Neural cell (in vitro differentiated cells): ENCODE data around the gene EHD4. TPM values are rescaled to one million over a fixed set of nuclear protein-coding genes. Genes with fewer than 3 reads are reported as not detected.

Experiments used
- H2AFZ ChIP-seq: fragments of 200-600, 300-800 bp; sonication (generic), shearing (Covaris generic); 2 replicates; pipeline ENCODE4 v1.6.0; 2014; ENCODE audit warnings: low read depth, mild to moderate bottlenecking, antibody characterized with exemption, low read length, moderate library complexity
- H3F3A ChIP-seq: fragments of 200-600 bp; shearing (Covaris generic); 2 replicates; pipeline ENCODE4 v1.6.1; 2016; ENCODE audit warnings: mild to moderate bottlenecking, moderate library complexity, mixed read lengths, antibody characterized with exemption, low read length; ENCODE audit not compliant: insufficient read depth, poor library complexity, severe bottlenecking
- H3K27ac ChIP-seq: fragments of 200-600, 300-800 bp; sonication (generic), shearing (Covaris generic); 2 replicates; pipeline ENCODE4 v1.5.1; 2014; ENCODE audit warnings: mild to moderate bottlenecking, low read length, moderate library complexity
- H3K27me3 ChIP-seq: fragments of 300-800, 200-600 bp; sonication (generic), shearing (Covaris generic); 2 replicates; pipeline ENCODE4 v1.6.0; 2014; ENCODE audit warnings: mild to moderate bottlenecking, low read depth, low read length, moderate library complexity; ENCODE audit not compliant: insufficient read depth
- H3K36me3 ChIP-seq: fragments of 300-800, 200-600 bp; sonication (generic), shearing (Covaris generic); 2 replicates; pipeline ENCODE4 v1.5.1; 2014; ENCODE audit warnings: mild to moderate bottlenecking, antibody characterized with exemption, low read length, moderate library complexity; ENCODE audit not compliant: insufficient read depth
- H3K4me2 ChIP-seq: fragments of 300-800, 200-600 bp; sonication (generic), shearing (Covaris generic); 2 replicates; pipeline ENCODE4 v1.6.0; 2014; ENCODE audit warnings: mild to moderate bottlenecking, low read length
- H3K4me3 ChIP-seq: fragments of 300-800, 200-600 bp; sonication (generic), shearing (Covaris generic); 2 replicates; pipeline ENCODE4 v1.5.1; 2014; ENCODE audit warnings: mild to moderate bottlenecking, low read length, moderate library complexity
- H3K79me2 ChIP-seq: fragments of 200-600 bp; shearing (Covaris generic); replicated peaks from 2 replicates; pipeline ENCODE4 v1.6.0; 2014; ENCODE audit warnings: mild to moderate bottlenecking, low read length, moderate library complexity; ENCODE audit not compliant: insufficient read depth
- H3K9ac ChIP-seq: fragments of 300-800, 200-600 bp; sonication (generic), shearing (Covaris generic); 2 replicates; pipeline ENCODE4 v1.6.1; 2016; ENCODE audit warnings: mild to moderate bottlenecking, low read length, mixed read lengths
- H3K9me2 ChIP-seq: fragments of 200-600 bp; shearing (Covaris generic); 2 replicates; pipeline ENCODE4 v1.6.1; 2016; ENCODE audit warnings: mild to moderate bottlenecking, low read length, mixed read lengths; ENCODE audit not compliant: insufficient read depth
- H3K9me3 ChIP-seq: fragments of 200-600, 300-800 bp; sonication (generic), shearing (Covaris generic); 2 replicates; pipeline ENCODE4 v1.6.1; 2016; ENCODE audit warnings: mild to moderate bottlenecking, mixed run types, low read length, moderate library complexity, mixed read lengths
- H4K20me1 ChIP-seq: fragments of 200-600 bp; shearing (Covaris generic); 2 replicates; pipeline ENCODE4 v1.6.1; 2016; ENCODE audit warnings: mild to moderate bottlenecking, mixed run types; ENCODE audit not compliant: insufficient read depth
- EP300 ChIP-seq: fragments of 450-650 bp; conservative IDR thresholded peaks from 2 replicates; pipeline ENCODE4 v1.6.1; 2014; ENCODE audit warnings: antibody characterized with exemption, mild to moderate bottlenecking, moderate library complexity; ENCODE audit not compliant: poor library complexity, severe bottlenecking
- EZH2 ChIP-seq: fragments of 200-600, 300-800 bp; shearing (Covaris generic), sonication (generic); IDR thresholded peaks from 2 replicates; pipeline ENCODE4 v1.6.1; 2014; ENCODE audit warnings: antibody characterized with exemption, low read length, borderline replicate concordance, mild to moderate bottlenecking; ENCODE audit not compliant: insufficient read depth, poor library complexity, severe bottlenecking
- MXI1 ChIP-seq: fragments of 450-650 bp; conservative IDR thresholded peaks from 2 replicates; pipeline ENCODE4 v1.6.1; 2014; ENCODE audit warnings: antibody characterized with exemption, mild to moderate bottlenecking; ENCODE audit not compliant: poor library complexity, severe bottlenecking
- POLR2AphosphoS5 ChIP-seq: IDR thresholded peaks from 2 replicates; pipeline ENCODE4 v1.6.1; 2012
- RAD21 ChIP-seq: fragments of 450-650 bp; conservative IDR thresholded peaks from 2 replicates; pipeline ENCODE4 v1.6.1; 2014; ENCODE audit warnings: antibody characterized with exemption, mild to moderate bottlenecking, moderate library complexity
- SMC3 ChIP-seq: fragments of 450-650 bp; conservative IDR thresholded peaks from 2 replicates; pipeline ENCODE4 v1.6.1; 2014; ENCODE audit warnings: antibody characterized with exemption, mild to moderate bottlenecking, moderate library complexity; ENCODE audit not compliant: poor library complexity
- TAF1 ChIP-seq: IDR thresholded peaks from 2 replicates; pipeline ENCODE4 v1.6.1; 2012; ENCODE audit warnings: low read depth
- polyA plus RNA-seq: library from polyadenylated mRNA; depleted of rRNA; stranded (reverse); fragments of >200 nt; gene quantifications from 2 replicates; pipeline ENCODE4 v1.2.3, GENCODE V29; 2014
- TF ChIP-seq, protein P1 (sequence below): fragments of 450-650 bp; IDR thresholded peaks from 2 replicates; pipeline ENCODE4 v1.5.1; 2014; ENCODE audit warnings: antibody characterized with exemption, mild to moderate bottlenecking, moderate library complexity; ENCODE audit not compliant: poor library complexity, severe bottlenecking
- TF ChIP-seq, protein P2 (sequence below): IDR thresholded peaks from 2 replicates; pipeline ENCODE4 v1.6.1; 2012; ENCODE audit warnings: borderline replicate concordance

Gene EHD4
- polyA plus RNA-seq, 1 donor from 2014 or later = 0.09 TPM

DNA sequence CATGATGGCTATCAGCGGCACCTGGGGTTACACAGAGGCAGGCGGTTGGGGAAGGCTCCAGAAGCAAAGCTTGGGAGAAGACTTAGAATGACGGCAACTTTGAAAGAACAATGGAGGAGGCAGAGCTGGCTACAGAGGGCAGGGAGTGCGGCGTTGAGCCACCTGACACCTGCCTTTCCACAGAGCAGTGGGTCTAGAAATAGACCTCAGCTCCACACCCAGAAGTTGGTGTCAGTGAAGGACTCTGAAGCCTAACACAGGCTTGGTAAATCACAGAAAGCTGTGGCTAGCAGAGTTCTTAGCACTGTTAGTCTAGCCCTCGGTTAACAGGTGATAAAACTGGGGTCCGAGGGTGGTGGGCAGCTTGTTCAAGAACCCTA is 23.1 kb upstream of the EHD4 start:
- no peaks in the 10 kb centered on the region for H4K20me1 ChIP-seq
- no peak overlapping the region for H3K27ac ChIP-seq
- no peaks in the 10 kb centered on the region for H3K27me3 ChIP-seq
- H3K79me2 ChIP-seq = no peaks in the 10 kb centered on the region
- TF ChIP-seq TAF1 (no peak), POLR2AphosphoS5 (no peak), EZH2 (no peak), EP300 (no peak), MXI1 (no peak), SMC3 (no peak), RAD21 (no peak)
- TF ChIP-seq, protein P1, sequence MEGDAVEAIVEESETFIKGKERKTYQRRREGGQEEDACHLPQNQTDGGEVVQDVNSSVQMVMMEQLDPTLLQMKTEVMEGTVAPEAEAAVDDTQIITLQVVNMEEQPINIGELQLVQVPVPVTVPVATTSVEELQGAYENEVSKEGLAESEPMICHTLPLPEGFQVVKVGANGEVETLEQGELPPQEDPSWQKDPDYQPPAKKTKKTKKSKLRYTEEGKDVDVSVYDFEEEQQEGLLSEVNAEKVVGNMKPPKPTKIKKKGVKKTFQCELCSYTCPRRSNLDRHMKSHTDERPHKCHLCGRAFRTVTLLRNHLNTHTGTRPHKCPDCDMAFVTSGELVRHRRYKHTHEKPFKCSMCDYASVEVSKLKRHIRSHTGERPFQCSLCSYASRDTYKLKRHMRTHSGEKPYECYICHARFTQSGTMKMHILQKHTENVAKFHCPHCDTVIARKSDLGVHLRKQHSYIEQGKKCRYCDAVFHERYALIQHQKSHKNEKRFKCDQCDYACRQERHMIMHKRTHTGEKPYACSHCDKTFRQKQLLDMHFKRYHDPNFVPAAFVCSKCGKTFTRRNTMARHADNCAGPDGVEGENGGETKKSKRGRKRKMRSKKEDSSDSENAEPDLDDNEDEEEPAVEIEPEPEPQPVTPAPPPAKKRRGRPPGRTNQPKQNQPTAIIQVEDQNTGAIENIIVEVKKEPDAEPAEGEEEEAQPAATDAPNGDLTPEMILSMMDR = no peak
- TF ChIP-seq, protein P2, sequence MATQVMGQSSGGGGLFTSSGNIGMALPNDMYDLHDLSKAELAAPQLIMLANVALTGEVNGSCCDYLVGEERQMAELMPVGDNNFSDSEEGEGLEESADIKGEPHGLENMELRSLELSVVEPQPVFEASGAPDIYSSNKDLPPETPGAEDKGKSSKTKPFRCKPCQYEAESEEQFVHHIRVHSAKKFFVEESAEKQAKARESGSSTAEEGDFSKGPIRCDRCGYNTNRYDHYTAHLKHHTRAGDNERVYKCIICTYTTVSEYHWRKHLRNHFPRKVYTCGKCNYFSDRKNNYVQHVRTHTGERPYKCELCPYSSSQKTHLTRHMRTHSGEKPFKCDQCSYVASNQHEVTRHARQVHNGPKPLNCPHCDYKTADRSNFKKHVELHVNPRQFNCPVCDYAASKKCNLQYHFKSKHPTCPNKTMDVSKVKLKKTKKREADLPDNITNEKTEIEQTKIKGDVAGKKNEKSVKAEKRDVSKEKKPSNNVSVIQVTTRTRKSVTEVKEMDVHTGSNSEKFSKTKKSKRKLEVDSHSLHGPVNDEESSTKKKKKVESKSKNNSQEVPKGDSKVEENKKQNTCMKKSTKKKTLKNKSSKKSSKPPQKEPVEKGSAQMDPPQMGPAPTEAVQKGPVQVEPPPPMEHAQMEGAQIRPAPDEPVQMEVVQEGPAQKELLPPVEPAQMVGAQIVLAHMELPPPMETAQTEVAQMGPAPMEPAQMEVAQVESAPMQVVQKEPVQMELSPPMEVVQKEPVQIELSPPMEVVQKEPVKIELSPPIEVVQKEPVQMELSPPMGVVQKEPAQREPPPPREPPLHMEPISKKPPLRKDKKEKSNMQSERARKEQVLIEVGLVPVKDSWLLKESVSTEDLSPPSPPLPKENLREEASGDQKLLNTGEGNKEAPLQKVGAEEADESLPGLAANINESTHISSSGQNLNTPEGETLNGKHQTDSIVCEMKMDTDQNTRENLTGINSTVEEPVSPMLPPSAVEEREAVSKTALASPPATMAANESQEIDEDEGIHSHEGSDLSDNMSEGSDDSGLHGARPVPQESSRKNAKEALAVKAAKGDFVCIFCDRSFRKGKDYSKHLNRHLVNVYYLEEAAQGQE = no peak
- no peak overlapping the region for H3K4me3 ChIP-seq
- H3F3A ChIP-seq = no peaks in the 10 kb centered on the region
- no peak overlapping the region for H3K9ac ChIP-seq
- H3K9me3 ChIP-seq = no peaks in the 10 kb centered on the region
- no peaks in the 10 kb centered on the region for H3K36me3 ChIP-seq
- no peak overlapping the region for H3K4me2 ChIP-seq
- no peak overlapping the region for H2AFZ ChIP-seq
- H3K9me2 ChIP-seq = no peaks in the 10 kb centered on the region

DNA sequence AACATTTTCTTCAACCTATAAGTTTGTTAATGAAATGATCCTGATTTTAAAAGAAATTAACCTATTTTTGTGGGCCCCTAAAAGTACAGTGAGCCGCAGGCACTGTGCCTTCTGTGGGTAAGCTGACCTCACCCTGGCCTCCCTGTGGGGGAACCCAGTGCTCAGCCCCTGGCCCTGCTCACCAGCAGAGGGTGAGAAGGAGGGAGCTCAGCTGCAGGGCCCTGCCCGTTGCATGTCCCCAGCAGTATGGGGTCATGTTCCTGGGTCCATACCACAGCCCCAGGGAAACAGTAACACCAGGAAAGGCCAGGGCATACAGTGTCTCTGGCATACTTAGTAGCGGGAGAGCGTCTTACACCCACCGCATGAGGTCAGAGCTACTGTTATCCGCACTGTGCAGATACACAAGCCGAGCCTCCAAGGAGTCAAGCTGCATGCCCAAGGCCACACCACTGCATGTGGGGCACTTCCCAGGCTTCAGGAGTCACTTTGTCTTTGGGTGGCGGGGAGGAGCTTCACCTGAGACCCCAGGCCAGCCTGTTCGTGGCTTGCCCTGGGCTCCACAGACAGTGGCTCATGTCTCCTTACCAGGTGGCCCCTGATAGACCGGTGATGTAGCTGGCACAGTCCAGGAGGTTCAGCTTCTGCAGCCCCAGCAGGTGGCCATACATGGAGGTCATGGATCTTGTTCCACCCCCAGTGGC is 22.6 kb upstream of the EHD4 start:
- Histone ChIP-seq H3F3A (no peaks in the 10 kb centered on the region), H3K4me2 (no peak overlapping the region), H3K4me3 (no peak overlapping the region), H3K27ac (no peak overlapping the region), H3K9me3 (no peaks in the 10 kb centered on the region), H3K79me2 (no peaks in the 10 kb centered on the region), H3K36me3 (no peaks in the 10 kb centered on the region), H3K9ac (no peak overlapping the region), H2AFZ (no peak overlapping the region), H3K27me3 (no peaks in the 10 kb centered on the region), H3K9me2 (no peaks in the 10 kb centered on the region), H4K20me1 (no peaks in the 10 kb centered on the region)
- TF ChIP-seq TAF1 = no peak
- no peak for TF ChIP-seq MXI1
- TF ChIP-seq SMC3 = no peak
- TF ChIP-seq POLR2AphosphoS5 = no peak
- TF ChIP-seq, protein P1 = no peak
- no peak for TF ChIP-seq EZH2
- no peak for TF ChIP-seq RAD21
- TF ChIP-seq EP300 = no peak
- TF ChIP-seq, protein P2 = no peak
